ENCODE results near the gene TDRD10. TPM values are rescaled to one million over a fixed set of nuclear protein-coding genes. Genes with fewer than 3 reads are reported as not detected.

Gene TDRD10
- total RNA-seq, 1 experiment from 2014 or later = not detected

DNA sequence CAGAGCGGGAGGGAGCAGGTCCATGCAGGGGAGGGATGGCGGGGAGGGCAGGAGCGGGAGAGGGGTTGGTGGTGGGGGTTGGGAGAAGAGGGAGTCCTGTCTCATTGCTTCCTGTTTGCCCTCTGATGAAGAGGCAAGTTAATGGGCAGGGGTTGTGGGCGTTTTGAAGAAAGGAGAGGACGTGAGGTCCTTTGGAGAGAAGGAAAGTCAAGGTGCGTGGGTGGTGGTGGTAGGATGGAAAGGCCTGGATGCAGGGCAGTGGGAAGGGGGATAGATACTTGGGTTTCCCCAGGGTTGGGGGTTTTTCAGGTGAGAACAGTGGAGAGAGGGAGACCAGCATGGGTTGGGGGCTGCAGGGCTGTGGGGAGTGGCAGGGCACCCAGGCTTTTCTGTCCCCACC is 39.2 kb downstream of the TDRD10 start:
- POLR2A ChIA-PET (ENCODE audit: unreplicated experiment) = no interaction called here

DNA sequence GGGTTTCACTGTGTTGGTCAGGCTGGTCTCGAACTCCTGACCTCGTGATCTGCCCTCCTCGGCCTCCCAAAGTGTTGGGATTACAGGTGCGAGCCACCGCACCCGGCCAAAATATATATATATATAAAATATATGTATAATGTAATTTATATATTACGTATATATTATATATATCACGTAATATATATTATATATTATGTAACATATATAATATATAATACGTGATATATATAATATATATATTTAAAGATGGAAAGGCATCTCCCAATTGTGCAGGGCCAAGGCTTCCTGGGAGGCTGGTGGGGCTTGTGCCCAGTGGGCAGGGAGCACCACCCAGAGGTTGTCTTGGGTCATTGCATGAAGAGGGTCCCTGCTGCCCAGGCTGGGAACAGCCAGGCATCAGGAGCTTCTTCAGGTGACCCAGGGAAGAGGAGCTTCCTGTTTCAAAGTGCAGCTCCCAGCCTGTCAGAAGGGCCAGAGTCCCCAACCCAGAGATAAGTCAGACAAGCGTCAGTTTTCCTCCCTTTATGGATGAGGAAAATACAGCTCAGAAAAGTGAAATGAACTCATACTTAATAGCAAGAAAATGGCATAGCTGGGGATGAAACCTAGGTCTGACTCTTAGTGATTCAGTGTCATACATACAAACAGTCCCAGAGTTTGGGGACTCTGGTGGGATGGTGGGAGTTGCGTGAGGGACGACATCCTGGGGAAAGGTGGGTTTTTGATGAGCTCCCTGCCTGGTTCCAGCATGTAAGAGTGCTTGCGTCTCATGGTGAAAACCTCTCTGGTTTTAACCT is 44.4 kb downstream of the TDRD10 start:
- Histone ChIP-seq H3K4me3 (ENCODE audit: low read length) (no peak overlapping the region), H3K4me1 (ENCODE audit: insufficient read depth, low read length) (no peaks in the 10 kb centered on the region), H4K20me1 (ENCODE audit: low read length) (0 out of 2 replicates have a peak, but pooled peaks cover 4% of the 10 kb centered on the region), H3K9me3 (ENCODE audit: low read length) (no peaks in the 10 kb centered on the region), H3K27me3 (ENCODE audit: low read length) (peaks cover 9% of the 10 kb centered on the region), H3K9ac (ENCODE audit: low read length) (no peak overlapping the region), H3K27ac (ENCODE audit: low read length) (no peak overlapping the region), H3K9me2 (replicated peaks; ENCODE audit: low read length) (no peaks in the 10 kb centered on the region), H3K36me3 (ENCODE audit: low read depth, low read length) (peaks cover 23% of the 10 kb centered on the region), H3K79me2 (ENCODE audit: low read length) (no peaks in the 10 kb centered on the region), H3F3A (ENCODE audit: low read length, unreplicated experiment) (no peaks in the 10 kb centered on the region), H3K4me2 (ENCODE audit: low read length) (no peak overlapping the region), H2AFZ (ENCODE audit: low read length) (no peak overlapping the region)
- BruUV-seq (replicated peaks) = no TSS peak
- intact Hi-C loops (cut with micrococcal nuclease) = loop anchor here (1.0 kb wide), 1 partner anchor 66 kb away; no protein-coding TSS in a partner anchor
- DNase-seq (peak; percentile 82), ATAC-seq (peak; percentile 96)
- ChIA-PET POLR2A (ENCODE audit: unreplicated experiment) (no interaction called here), CTCF (interaction anchor here (0.5 to 1.5 kb wide), 12 partner anchors 12 to 1950 kb away, joined by 3 to 30 read pairs (median 3); partner anchors contain the start of gene S100A16)
- TF ChIP-seq EZH2 (IDR thresholded peaks at IDR 0.05; ENCODE audit: low read length, unreplicated experiment) (no peak), EZH2phosphoT487 (IDR thresholded peaks at IDR 0.05; ENCODE audit: borderline replicate concordance, low read length) (no peak), CTCF (conservative IDR thresholded peaks at IDR 0.05; ENCODE audit: low read depth, low read length) (peak; percentile 72)

More for the DNA sequence above, 39.2 kb downstream of the TDRD10 start:
- Histone ChIP-seq H3K27me3 (ENCODE audit: low read length) (peaks cover 45% of the 10 kb centered on the region), H3K79me2 (ENCODE audit: low read length) (no peaks in the 10 kb centered on the region), H3K4me2 (ENCODE audit: low read length) (no peak overlapping the region), H3K36me3 (ENCODE audit: low read depth, low read length) (no peaks in the 10 kb centered on the region), H3F3A (ENCODE audit: low read length, unreplicated experiment) (no peaks in the 10 kb centered on the region), H2AFZ (ENCODE audit: low read length) (no peak overlapping the region), H3K27ac (ENCODE audit: low read length) (no peak overlapping the region), H3K9me3 (ENCODE audit: low read length) (no peaks in the 10 kb centered on the region), H3K9me2 (replicated peaks; ENCODE audit: low read length) (no peaks in the 10 kb centered on the region), H3K9ac (ENCODE audit: low read length) (no peak overlapping the region), H4K20me1 (ENCODE audit: low read length) (no peaks in the 10 kb centered on the region), H3K4me1 (ENCODE audit: insufficient read depth, low read length) (no peaks in the 10 kb centered on the region), H3K4me3 (ENCODE audit: low read length) (no peak overlapping the region)
- intact Hi-C loops (cut with micrococcal nuclease) = no loop called here
- no peak for ATAC-seq
- no TSS peak for BruUV-seq (replicated peaks)
- CTCF ChIA-PET = no interaction called here
- DNase-seq = no peak
- no peak for TF ChIP-seq EZH2phosphoT487 (IDR thresholded peaks at IDR 0.05; ENCODE audit: borderline replicate concordance, low read length)
- no peak for TF ChIP-seq CTCF (conservative IDR thresholded peaks at IDR 0.05; ENCODE audit: low read depth, low read length)
- no peak for TF ChIP-seq EZH2 (IDR thresholded peaks at IDR 0.05; ENCODE audit: low read length, unreplicated experiment)
